ENCODE results near the gene FAM117B.

DNA sequence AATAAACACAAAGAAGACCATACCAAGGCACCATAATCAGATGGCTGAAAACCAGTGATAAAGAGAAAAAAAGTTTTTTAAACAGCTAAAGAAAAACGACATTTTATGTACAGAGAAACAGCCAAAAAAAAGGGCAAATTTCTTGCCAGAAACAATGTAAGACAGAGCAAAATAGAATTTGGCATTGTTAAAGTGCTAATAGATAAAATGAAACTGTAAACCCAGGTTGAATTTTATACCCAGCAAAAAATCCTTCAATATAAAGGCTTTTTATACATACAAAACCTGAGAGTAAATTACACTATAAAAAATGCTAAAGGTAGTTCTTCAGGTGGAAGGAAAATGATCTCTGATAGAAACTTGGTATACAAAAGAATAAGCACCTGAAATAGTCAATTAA is 45.7 kb downstream of the FAM117B start:
- TF ChIP-seq, protein P1, sequence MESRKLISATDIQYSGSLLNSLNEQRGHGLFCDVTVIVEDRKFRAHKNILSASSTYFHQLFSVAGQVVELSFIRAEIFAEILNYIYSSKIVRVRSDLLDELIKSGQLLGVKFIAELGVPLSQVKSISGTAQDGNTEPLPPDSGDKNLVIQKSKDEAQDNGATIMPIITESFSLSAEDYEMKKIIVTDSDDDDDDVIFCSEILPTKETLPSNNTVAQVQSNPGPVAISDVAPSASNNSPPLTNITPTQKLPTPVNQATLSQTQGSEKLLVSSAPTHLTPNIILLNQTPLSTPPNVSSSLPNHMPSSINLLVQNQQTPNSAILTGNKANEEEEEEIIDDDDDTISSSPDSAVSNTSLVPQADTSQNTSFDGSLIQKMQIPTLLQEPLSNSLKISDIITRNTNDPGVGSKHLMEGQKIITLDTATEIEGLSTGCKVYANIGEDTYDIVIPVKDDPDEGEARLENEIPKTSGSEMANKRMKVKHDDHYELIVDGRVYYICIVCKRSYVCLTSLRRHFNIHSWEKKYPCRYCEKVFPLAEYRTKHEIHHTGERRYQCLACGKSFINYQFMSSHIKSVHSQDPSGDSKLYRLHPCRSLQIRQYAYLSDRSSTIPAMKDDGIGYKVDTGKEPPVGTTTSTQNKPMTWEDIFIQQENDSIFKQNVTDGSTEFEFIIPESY (IDR thresholded peaks at IDR 0.05): no peak
- TF ChIP-seq, protein P2, sequence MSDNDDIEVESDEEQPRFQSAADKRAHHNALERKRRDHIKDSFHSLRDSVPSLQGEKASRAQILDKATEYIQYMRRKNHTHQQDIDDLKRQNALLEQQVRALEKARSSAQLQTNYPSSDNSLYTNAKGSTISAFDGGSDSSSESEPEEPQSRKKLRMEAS (IDR thresholded peaks at IDR 0.05): no peak
